HepG2 (cell line): ENCODE measurements around the gene UCK2. TPM values are rescaled to one million over a fixed set of nuclear protein-coding genes. Genes with fewer than 3 reads are reported as not detected.

Experiments
- FOXC1 ChIP-seq: sonication (generic); formaldehyde crosslinking; IDR thresholded peaks from 2 replicates; pipeline ENCODE4 v1.8.0; 2022; ENCODE audit warnings: mild to moderate bottlenecking, missing genetic modification reagents, borderline replicate concordance
- HES4 ChIP-seq: sonication (generic); formaldehyde crosslinking; IDR thresholded peaks from 2 replicates; pipeline ENCODE4 v1.9.0; 2021; ENCODE audit warnings: mild to moderate bottlenecking, missing genetic modification reagents, borderline replicate concordance
- MED1 ChIP-seq: sonication (generic); formaldehyde crosslinking; IDR thresholded peaks from 2 replicates; pipeline ENCODE4 v1.4.0; 2020; ENCODE audit warnings: missing genetic modification reagents
- MIER3 ChIP-seq: IDR thresholded peaks from 2 replicates; pipeline ENCODE4 v1.6.1; 2016; ENCODE audit warnings: missing compliant biosample characterization, borderline replicate concordance
- NFE2 ChIP-seq: sonication (generic); formaldehyde crosslinking; IDR thresholded peaks from 2 replicates; pipeline ENCODE4 v1.4.0; 2020; ENCODE audit warnings: missing genetic modification reagents
- PAWR ChIP-seq: sonication (generic); formaldehyde crosslinking; IDR thresholded peaks from 2 replicates; pipeline ENCODE4 v1.4.0; 2020; ENCODE audit warnings: missing genetic modification reagents, mild to moderate bottlenecking, borderline replicate concordance
- REL ChIP-seq: sonication (generic); formaldehyde crosslinking; conservative IDR thresholded peaks from 2 replicates; pipeline ENCODE4 v1.8.0; 2022; ENCODE audit warnings: mild to moderate bottlenecking, missing genetic modification reagents, moderate library complexity
- RFX1 ChIP-seq: fragments of 450-650 bp; IDR thresholded peaks from 2 replicates; pipeline ENCODE4 v1.6.1; 2017
- SMARCE1 ChIP-seq: fragments of 450-650 bp; IDR thresholded peaks from 2 replicates; pipeline ENCODE4 v1.6.1; 2017; ENCODE audit warnings: borderline replicate concordance
- SP5 ChIP-seq: IDR thresholded peaks from 2 replicates; pipeline ENCODE4 v1.6.1; 2016; ENCODE audit warnings: low read depth, borderline replicate concordance
- TAF1 ChIP-seq: sonication (generic); formaldehyde crosslinking; IDR thresholded peaks from 2 replicates; pipeline ENCODE4 v1.4.0; 2020; ENCODE audit warnings: missing genetic modification reagents
- TOPORS ChIP-seq: sonication (generic); formaldehyde crosslinking; IDR thresholded peaks from 2 replicates; pipeline ENCODE4 v1.8.0; 2023; ENCODE audit warnings: mild to moderate bottlenecking, missing genetic modification reagents
- ZNF234 ChIP-seq: sonication (generic); formaldehyde crosslinking; conservative IDR thresholded peaks from 2 replicates; pipeline ENCODE4 v1.5.1; 2020; ENCODE audit warnings: mild to moderate bottlenecking, missing genetic modification reagents
- ZNF251 ChIP-seq: sonication (generic); formaldehyde crosslinking; IDR thresholded peaks from 2 replicates; pipeline ENCODE4 v1.9.0; 2021; ENCODE audit warnings: mild to moderate bottlenecking, missing genetic modification reagents
- ZNF572 ChIP-seq: sonication (generic); formaldehyde crosslinking; IDR thresholded peaks from 2 replicates; pipeline ENCODE4 v1.5.1; 2020; ENCODE audit warnings: mild to moderate bottlenecking, missing genetic modification reagents
- ZNF839 ChIP-seq: sonication (generic); formaldehyde crosslinking; IDR thresholded peaks from 2 replicates; pipeline ENCODE4 v1.4.0; 2020; ENCODE audit warnings: missing genetic modification reagents, mild to moderate bottlenecking, borderline replicate concordance
- polyA plus RNA-seq, 8 experiments: library from polyadenylated mRNA; depleted of rRNA in 3 of 8; stranded (reverse) in 7 of 8; unstranded in 1 of 8; fragments of >200 nt; fragmentation: Illumina TruSeq in 4 of 8; extraction: Trizol in 4 of 8; gene quantifications; 2 replicates each; pipeline versions ENCODE4 v1.2.1 to v1.2.3, GENCODE V29; 2011 to 2016; ENCODE audit warnings: low read depth in 4 of 8, missing spikeins in 1 of 8, mixed read lengths in 1 of 8; ENCODE audit not compliant: insufficient read depth in 1 of 8
- total RNA-seq, 5 experiments: library from RNA; depleted of rRNA; stranded (reverse); fragments of >200 nt; fragmentation: Illumina TruSeq; extraction: Trizol; gene quantifications; 2 replicates each; pipeline ENCODE4 v1.2.3, GENCODE V29; 2016; ENCODE audit warnings: low read depth in 1 of 5
- TF ChIP-seq, protein P1 (sequence below): sonication (generic); formaldehyde crosslinking; IDR thresholded peaks from 2 replicates; pipeline ENCODE4 v1.8.0; 2022; ENCODE audit warnings: mild to moderate bottlenecking, missing genetic modification reagents, moderate library complexity
- TF ChIP-seq, protein P2 (sequence below): sonication (generic); formaldehyde crosslinking; IDR thresholded peaks from 2 replicates; pipeline ENCODE4 v1.4.0; 2020; ENCODE audit warnings: mild to moderate bottlenecking, missing genetic modification reagents
- TF ChIP-seq, protein P3 (sequence below): sonication (generic); formaldehyde crosslinking; IDR thresholded peaks from 2 replicates; pipeline ENCODE4 v1.4.0; 2020; ENCODE audit warnings: missing genetic modification reagents
- TF ChIP-seq, protein P4 (sequence below): sonication (generic); formaldehyde crosslinking; IDR thresholded peaks from 2 replicates; pipeline ENCODE4 v1.5.1; 2020; ENCODE audit warnings: mild to moderate bottlenecking, moderate library complexity, missing genetic modification reagents
- TF ChIP-seq, protein P5 (sequence below): sonication (generic); formaldehyde crosslinking; conservative IDR thresholded peaks from 2 replicates; pipeline ENCODE4 v1.4.0; 2020; ENCODE audit warnings: missing genetic modification reagents

Gene UCK2
- total and polyA plus RNA-seq, 2 of the 13 experiments (the other 11 are each of a cell fraction or from before 2014, with no cell fraction given), result 64.3 to 78.0 TPM

DNA sequence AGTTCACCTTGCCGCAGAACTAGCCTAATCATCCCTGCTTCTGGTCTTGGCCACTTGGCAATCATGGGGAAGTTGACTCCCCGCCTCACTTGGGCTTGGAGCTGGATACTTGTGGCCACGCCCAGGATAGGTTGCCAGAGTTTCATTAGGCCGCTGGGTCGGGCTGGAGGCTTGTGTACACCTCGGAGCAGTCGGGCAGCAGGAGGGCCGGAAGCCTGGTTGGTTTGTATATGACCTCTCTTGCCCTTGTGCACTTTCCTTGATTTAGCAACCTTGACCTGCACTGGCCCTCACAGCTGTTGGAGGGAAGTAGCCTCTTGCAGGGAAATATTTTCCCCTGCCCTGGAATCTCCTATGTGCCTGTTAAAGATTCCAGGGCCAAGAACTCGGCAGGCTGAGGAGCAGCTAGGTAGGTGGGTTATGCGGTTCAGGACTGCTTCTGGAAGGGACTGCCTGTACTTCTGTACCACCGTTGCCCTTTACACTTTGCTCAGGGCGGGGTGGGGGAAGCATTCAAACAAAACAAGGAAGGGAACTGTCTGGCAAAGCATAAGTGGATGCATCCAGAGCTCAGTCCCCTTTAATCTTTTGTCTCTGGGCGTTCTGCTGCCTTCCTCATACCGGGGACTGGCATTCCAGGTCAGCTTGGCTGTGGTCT lies 83.5 kb downstream of the UCK2 start (continued):
- TF ChIP-seq HES4 (no peak), REL (CRISPR knock-in tag) (no peak), SP5 (0 out of 2 replicates have a peak, but pooled peaks have one; percentile 3), RFX1 (no peak), ZNF572 (CRISPR knock-in tag) (0 out of 2 replicates have a peak, but pooled peaks have one; percentile 13), MIER3 (CRISPR knock-in tag) (peak; percentile 54; the same call in 1 of the 2 replicates), SMARCE1 (no peak), ZNF234 (CRISPR knock-in tag) (no peak), NFE2 (CRISPR knock-in tag) (no peak), TOPORS (peak; percentile 35; the same call in 1 of the 2 replicates), MED1 (CRISPR knock-in tag) (peak; percentile 88), ZNF251 (CRISPR knock-in tag) (no peak), TAF1 (CRISPR knock-in tag) (0 out of 2 replicates have a peak, but pooled peaks have one; percentile 26), FOXC1 (0 out of 2 replicates have a peak, but pooled peaks have one; percentile 81), ZNF839 (no peak), PAWR (CRISPR knock-in tag) (no peak)
- TF ChIP-seq, protein P1, sequence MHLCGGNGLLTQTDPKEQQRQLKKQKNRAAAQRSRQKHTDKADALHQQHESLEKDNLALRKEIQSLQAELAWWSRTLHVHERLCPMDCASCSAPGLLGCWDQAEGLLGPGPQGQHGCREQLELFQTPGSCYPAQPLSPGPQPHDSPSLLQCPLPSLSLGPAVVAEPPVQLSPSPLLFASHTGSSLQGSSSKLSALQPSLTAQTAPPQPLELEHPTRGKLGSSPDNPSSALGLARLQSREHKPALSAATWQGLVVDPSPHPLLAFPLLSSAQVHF (CRISPR knock-in tag), result no peak
- TF ChIP-seq, protein P2, sequence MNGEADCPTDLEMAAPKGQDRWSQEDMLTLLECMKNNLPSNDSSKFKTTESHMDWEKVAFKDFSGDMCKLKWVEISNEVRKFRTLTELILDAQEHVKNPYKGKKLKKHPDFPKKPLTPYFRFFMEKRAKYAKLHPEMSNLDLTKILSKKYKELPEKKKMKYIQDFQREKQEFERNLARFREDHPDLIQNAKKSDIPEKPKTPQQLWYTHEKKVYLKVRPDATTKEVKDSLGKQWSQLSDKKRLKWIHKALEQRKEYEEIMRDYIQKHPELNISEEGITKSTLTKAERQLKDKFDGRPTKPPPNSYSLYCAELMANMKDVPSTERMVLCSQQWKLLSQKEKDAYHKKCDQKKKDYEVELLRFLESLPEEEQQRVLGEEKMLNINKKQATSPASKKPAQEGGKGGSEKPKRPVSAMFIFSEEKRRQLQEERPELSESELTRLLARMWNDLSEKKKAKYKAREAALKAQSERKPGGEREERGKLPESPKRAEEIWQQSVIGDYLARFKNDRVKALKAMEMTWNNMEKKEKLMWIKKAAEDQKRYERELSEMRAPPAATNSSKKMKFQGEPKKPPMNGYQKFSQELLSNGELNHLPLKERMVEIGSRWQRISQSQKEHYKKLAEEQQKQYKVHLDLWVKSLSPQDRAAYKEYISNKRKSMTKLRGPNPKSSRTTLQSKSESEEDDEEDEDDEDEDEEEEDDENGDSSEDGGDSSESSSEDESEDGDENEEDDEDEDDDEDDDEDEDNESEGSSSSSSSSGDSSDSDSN (CRISPR knock-in tag), result peak; percentile 75
- TF ChIP-seq, protein P3, sequence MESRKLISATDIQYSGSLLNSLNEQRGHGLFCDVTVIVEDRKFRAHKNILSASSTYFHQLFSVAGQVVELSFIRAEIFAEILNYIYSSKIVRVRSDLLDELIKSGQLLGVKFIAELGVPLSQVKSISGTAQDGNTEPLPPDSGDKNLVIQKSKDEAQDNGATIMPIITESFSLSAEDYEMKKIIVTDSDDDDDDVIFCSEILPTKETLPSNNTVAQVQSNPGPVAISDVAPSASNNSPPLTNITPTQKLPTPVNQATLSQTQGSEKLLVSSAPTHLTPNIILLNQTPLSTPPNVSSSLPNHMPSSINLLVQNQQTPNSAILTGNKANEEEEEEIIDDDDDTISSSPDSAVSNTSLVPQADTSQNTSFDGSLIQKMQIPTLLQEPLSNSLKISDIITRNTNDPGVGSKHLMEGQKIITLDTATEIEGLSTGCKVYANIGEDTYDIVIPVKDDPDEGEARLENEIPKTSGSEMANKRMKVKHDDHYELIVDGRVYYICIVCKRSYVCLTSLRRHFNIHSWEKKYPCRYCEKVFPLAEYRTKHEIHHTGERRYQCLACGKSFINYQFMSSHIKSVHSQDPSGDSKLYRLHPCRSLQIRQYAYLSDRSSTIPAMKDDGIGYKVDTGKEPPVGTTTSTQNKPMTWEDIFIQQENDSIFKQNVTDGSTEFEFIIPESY (CRISPR knock-in tag), result 0 out of 2 replicates have a peak, but pooled peaks have one; percentile 19
- TF ChIP-seq, protein P4, sequence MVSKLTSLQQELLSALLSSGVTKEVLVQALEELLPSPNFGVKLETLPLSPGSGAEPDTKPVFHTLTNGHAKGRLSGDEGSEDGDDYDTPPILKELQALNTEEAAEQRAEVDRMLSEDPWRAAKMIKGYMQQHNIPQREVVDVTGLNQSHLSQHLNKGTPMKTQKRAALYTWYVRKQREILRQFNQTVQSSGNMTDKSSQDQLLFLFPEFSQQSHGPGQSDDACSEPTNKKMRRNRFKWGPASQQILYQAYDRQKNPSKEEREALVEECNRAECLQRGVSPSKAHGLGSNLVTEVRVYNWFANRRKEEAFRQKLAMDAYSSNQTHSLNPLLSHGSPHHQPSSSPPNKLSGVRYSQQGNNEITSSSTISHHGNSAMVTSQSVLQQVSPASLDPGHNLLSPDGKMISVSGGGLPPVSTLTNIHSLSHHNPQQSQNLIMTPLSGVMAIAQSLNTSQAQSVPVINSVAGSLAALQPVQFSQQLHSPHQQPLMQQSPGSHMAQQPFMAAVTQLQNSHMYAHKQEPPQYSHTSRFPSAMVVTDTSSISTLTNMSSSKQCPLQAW (CRISPR knock-in tag), result peak; percentile 68
- TF ChIP-seq, protein P5, sequence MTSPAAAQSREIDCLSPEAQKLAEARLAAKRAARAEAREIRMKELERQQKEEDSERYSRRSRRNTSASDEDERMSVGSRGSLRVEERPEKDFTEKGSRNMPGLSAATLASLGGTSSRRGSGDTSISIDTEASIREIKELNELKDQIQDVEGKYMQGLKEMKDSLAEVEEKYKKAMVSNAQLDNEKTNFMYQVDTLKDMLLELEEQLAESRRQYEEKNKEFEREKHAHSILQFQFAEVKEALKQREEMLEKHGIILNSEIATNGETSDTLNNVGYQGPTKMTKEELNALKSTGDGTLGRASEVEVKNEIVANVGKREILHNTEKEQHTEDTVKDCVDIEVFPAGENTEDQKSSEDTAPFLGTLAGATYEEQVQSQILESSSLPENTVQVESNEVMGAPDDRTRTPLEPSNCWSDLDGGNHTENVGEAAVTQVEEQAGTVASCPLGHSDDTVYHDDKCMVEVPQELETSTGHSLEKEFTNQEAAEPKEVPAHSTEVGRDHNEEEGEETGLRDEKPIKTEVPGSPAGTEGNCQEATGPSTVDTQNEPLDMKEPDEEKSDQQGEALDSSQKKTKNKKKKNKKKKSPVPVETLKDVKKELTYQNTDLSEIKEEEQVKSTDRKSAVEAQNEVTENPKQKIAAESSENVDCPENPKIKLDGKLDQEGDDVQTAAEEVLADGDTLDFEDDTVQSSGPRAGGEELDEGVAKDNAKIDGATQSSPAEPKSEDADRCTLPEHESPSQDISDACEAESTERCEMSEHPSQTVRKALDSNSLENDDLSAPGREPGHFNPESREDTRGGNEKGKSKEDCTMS, result no peak
